Stimulated activated CD4-positive, alpha-beta T cell treated with anti-CD3 and anti-CD28 coated beads, Interleukin-12 subunit alpha, Interleukin-12 subunit beta, amount 100 ng/mL, for 4 hours (primary cell): Measurements from ENCODE around the gene CST5.
"Not testable (repeated sequence)": the region's sequence is repeated elsewhere in the genome, so short reads cannot be mapped to it uniquely, and the experiment has no call there.

Experiments used
- DNase-seq: peaks from one replicate; pipeline ENCODE4 v3.0.0-alpha.2; 2020

CST5 gene

GRCh38 chr20:23832775-23833513 is 46.6 kb downstream of the CST5 start:
- DNase-seq = no peak

- DNase-seq = not testable (repeated sequence)
Observed at GRCh38 chr20:23831961-23832360, 47.6 kb downstream of the CST5 start.

DNA sequence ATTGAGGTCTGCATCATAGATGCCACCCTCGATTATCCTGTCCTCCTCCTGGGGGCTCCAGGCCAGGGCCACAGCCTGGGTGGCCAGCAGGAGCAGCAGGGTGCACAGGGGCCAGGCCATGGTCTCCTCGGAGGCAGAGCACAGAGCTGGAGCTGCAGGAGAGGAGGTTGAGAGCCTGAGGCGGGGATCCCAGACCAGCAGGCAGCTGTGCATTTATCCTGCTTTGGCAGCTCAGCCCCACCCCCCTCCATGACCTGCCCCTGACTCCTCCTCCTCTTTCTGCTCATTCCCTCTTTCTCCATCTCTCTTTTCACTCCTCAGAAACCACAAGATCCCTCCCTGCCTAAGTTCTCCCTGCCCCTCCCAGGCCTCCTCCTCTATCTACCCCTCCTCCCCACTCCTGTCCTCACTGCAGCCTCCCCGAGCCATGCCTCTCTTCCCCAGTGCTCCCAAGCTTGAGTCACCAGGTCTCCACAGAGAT is 53.0 kb downstream of the CST5 start, which contains the start of gene CST2:
TSS of gene CST2 (minus strand) at position 189 of the 481 bp plus-strand sequence. CDS start at position 120, 69 bp downstream.
- DNase-seq = no peak
